ENCODE results near the gene LYPD4. TPM values are rescaled to one million over a fixed set of nuclear protein-coding genes. Genes with fewer than 3 reads are reported as not detected.

Gene LYPD4
- polyA plus RNA-seq, 2 of the 4 experiments (the other 2 are of a cell fraction), result not detected

GRCh38 chr19:41816761-41817160 lies 27.7 kb downstream of the LYPD4 start:
- 12% methylated on average over 2 of the region's 2 CpGs for WGBS (ENCODE audit: missing lambda C conversion rate)
- POLR2A ChIA-PET, result no interaction called here
- Histone ChIP-seq H3K4me1 (no peaks in the 10 kb centered on the region), H3K9me3 (no peaks in the 10 kb centered on the region), H3K27ac (no peak overlapping the region), H3K4me3 (no peak overlapping the region), H3K4me2 (no peak overlapping the region)
- FAIRE-seq (peak; percentile 36), ATAC-seq (no peak), DNase-seq (ENCODE audit: low read depth in 1 of 2, low spot score in 1 of 2) (no peak)
- CTCF ChIA-PET, result interaction anchor here (0.6 to 18.4 kb wide), 8 partner anchors 17 to 368 kb away, joined by 3 to 428 read pairs (median 10); partner anchors contain the start of genes CEACAM3 and CEACAM6
- TF ChIP-seq ZSCAN20 (CRISPR knock-in tag; IDR thresholded peaks at IDR 0.05), result no peak
- TF ChIP-seq JUNB (IDR thresholded peaks at IDR 0.05), result no peak
- TF ChIP-seq HOXB13 (CRISPR knock-in tag; IDR thresholded peaks at IDR 0.05; ENCODE audit: low read depth), result no peak
- TF ChIP-seq E2F6 (IDR thresholded peaks at IDR 0.05; ENCODE audit: borderline replicate concordance, low read depth), result no peak
- no peak for TF ChIP-seq NPAS2 (CRISPR knock-in tag; IDR thresholded peaks at IDR 0.05; ENCODE audit: borderline replicate concordance)
- TF ChIP-seq HOXB5 (CRISPR knock-in tag; IDR thresholded peaks at IDR 0.05), result no peak
- TF ChIP-seq NR3C1 (IDR thresholded peaks at IDR 0.05), result no peak
- TF ChIP-seq, protein P1, sequence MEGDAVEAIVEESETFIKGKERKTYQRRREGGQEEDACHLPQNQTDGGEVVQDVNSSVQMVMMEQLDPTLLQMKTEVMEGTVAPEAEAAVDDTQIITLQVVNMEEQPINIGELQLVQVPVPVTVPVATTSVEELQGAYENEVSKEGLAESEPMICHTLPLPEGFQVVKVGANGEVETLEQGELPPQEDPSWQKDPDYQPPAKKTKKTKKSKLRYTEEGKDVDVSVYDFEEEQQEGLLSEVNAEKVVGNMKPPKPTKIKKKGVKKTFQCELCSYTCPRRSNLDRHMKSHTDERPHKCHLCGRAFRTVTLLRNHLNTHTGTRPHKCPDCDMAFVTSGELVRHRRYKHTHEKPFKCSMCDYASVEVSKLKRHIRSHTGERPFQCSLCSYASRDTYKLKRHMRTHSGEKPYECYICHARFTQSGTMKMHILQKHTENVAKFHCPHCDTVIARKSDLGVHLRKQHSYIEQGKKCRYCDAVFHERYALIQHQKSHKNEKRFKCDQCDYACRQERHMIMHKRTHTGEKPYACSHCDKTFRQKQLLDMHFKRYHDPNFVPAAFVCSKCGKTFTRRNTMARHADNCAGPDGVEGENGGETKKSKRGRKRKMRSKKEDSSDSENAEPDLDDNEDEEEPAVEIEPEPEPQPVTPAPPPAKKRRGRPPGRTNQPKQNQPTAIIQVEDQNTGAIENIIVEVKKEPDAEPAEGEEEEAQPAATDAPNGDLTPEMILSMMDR (IDR thresholded peaks at IDR 0.05), result no peak
- no peak for TF ChIP-seq SMC3 (IDR thresholded peaks at IDR 0.05)
- TF ChIP-seq KDM1A (IDR thresholded peaks at IDR 0.05; ENCODE audit: low read depth), result no peak
- TF ChIP-seq ESRRA (IDR thresholded peaks at IDR 0.05; ENCODE audit: borderline replicate concordance, low read length), result no peak
- TF ChIP-seq, protein P2, sequence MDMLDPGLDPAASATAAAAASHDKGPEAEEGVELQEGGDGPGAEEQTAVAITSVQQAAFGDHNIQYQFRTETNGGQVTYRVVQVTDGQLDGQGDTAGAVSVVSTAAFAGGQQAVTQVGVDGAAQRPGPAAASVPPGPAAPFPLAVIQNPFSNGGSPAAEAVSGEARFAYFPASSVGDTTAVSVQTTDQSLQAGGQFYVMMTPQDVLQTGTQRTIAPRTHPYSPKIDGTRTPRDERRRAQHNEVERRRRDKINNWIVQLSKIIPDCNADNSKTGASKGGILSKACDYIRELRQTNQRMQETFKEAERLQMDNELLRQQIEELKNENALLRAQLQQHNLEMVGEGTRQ (IDR thresholded peaks at IDR 0.05), result no peak
- no peak for TF ChIP-seq CHD4 (IDR thresholded peaks at IDR 0.05; ENCODE audit: borderline replicate concordance)
- no peak for TF ChIP-seq PBX3 (IDR thresholded peaks at IDR 0.05)
- TF ChIP-seq MAFK (IDR thresholded peaks at IDR 0.05; ENCODE audit: partially characterized antibody), result no peak
- TF ChIP-seq HOXA7 (CRISPR knock-in tag; IDR thresholded peaks at IDR 0.05), result no peak
- TF ChIP-seq RARB (CRISPR knock-in tag; IDR thresholded peaks at IDR 0.05), result no peak
- no peak for TF ChIP-seq HMGXB4 (CRISPR knock-in tag; IDR thresholded peaks at IDR 0.05; ENCODE audit: borderline replicate concordance)

GRCh38 chr19:41815301-41815700 lies 29.2 kb downstream of the LYPD4 start:
- no peak for FAIRE-seq
- ChIA-PET CTCF (interaction anchor here (0.7 to 18.4 kb wide), 6 partner anchors 16 to 252 kb away, joined by 3 to 428 read pairs (median 20); partner anchors contain the start of genes CEACAM3 and CEACAM6), POLR2A (no interaction called here)
- Histone ChIP-seq H3K4me1 (no peaks in the 10 kb centered on the region), H3K27ac (no peak overlapping the region), H3K9me3 (no peaks in the 10 kb centered on the region), H3K4me3 (no peak overlapping the region), H3K4me2 (no peak overlapping the region)
- WGBS (ENCODE audit: missing lambda C conversion rate), result 36% methylated on average over 4 of the region's 4 CpGs
- ATAC-seq, result no peak
- TF ChIP-seq SMC3 (IDR thresholded peaks at IDR 0.05) (no peak), TP53 (CRISPR knock-in tag; IDR thresholded peaks at IDR 0.05) (no peak), ESRRA (IDR thresholded peaks at IDR 0.05; ENCODE audit: borderline replicate concordance, low read length) (no peak), MYC (IDR thresholded peaks at IDR 0.05; ENCODE audit: borderline replicate concordance, low read length) (no peak), KDM1A (IDR thresholded peaks at IDR 0.05; ENCODE audit: low read depth) (no peak), FOSB (CRISPR knock-in tag; IDR thresholded peaks at IDR 0.05) (no peak), HDAC2 (IDR thresholded peaks at IDR 0.05) (no peak), RFX5 (IDR thresholded peaks at IDR 0.05) (no peak)
- DNase-seq (ENCODE audit: low read depth in 1 of 2, low spot score in 1 of 2), result no peak
